ENCODE results near the gene BABAM2.

DNA sequence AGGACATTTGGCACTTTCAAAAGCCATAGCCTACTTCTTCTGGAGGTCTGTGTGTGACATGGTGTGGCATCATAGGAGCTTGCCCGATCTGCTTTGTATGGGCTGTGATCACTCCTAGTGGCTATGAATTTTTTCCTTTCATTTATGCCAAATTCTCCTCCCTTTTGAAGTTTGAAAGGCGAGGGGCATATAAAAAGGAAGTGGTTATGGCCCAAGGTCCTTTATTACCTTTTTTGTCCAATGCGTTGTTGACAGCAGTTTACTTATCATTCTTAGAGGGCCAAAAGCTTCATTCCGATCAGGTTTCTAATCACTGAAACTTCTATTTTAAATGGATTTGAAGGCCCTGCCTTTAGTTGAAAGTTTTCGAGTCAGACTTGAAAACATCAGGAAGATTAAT, 277.8 kb downstream of the BABAM2 start:
- TF ChIP-seq NFRKB (IDR thresholded peaks at IDR 0.05) (no peak), HDGF (IDR thresholded peaks at IDR 0.05; ENCODE audit: borderline replicate concordance) (no peak), SP1 (IDR thresholded peaks at IDR 0.05) (no peak), FOXM1 (IDR thresholded peaks at IDR 0.05; ENCODE audit: borderline replicate concordance) (no peak), ARNT (IDR thresholded peaks at IDR 0.05) (no peak), TARDBP (IDR thresholded peaks at IDR 0.05) (no peak), BHLHE40 (IDR thresholded peaks at IDR 0.05; ENCODE audit: borderline replicate concordance) (no peak), ZNF384 (IDR thresholded peaks at IDR 0.05) (no peak), FOXA1 (IDR thresholded peaks at IDR 0.05) (no peak), ELF4 (IDR thresholded peaks at IDR 0.05) (no peak)

All from HEK293T (cell line).